ENCODE measurements around the gene ZBTB7B.

The ZBTB7B gene

GRCh38 chr1:155034318-155035208, 32.0 kb downstream of the ZBTB7B start:
- FAIRE-seq (no peak), DNase-seq (ENCODE audit: insufficient read length, low spot score) (no peak)

GRCh38 chr1:155035936-155036335, 33.3 kb downstream of the ZBTB7B start:
- DNase-seq (ENCODE audit: insufficient read length, low spot score) = no peak
- FAIRE-seq = no peak

- no peak for DNase-seq (ENCODE audit: insufficient read length, low spot score)
- FAIRE-seq = no peak
Measured at GRCh38 chr1:155037043-155037442, 34.4 kb downstream of the ZBTB7B start.

- DNase-seq (ENCODE audit: insufficient read length, low spot score) (no peak), FAIRE-seq (no peak)
Measured at GRCh38 chr1:155037851-155038441, 35.3 kb downstream of the ZBTB7B start.

GRCh38 chr1:155038602-155039307, 36.2 kb downstream of the ZBTB7B start:
- FAIRE-seq (no peak), DNase-seq (ENCODE audit: insufficient read length, low spot score) (no peak)

- DNase-seq (ENCODE audit: insufficient read length, low spot score) (no peak), FAIRE-seq (no peak)
Measured at GRCh38 chr1:155039308-155039669, 36.7 kb downstream of the ZBTB7B start.

GRCh38 chr1:155040358-155041093, 37.9 kb downstream of the ZBTB7B start:
- FAIRE-seq (no peak), DNase-seq (ENCODE audit: insufficient read length, low spot score) (no peak)

GRCh38 chr1:155042789-155043188, 40.2 kb downstream of the ZBTB7B start:
- no peak for FAIRE-seq

GRCh38 chr1:155043301-155043702, 40.7 kb downstream of the ZBTB7B start:
- no peak for FAIRE-seq

More at GRCh38 chr1:155042789-155043188, 40.2 kb downstream of the ZBTB7B start:
- DNase-seq (ENCODE audit: insufficient read length, low spot score) = no peak

GRCh38 chr1:155043793-155044192, 41.2 kb downstream of the ZBTB7B start:
- no peak for FAIRE-seq

More at GRCh38 chr1:155043301-155043702, 40.7 kb downstream of the ZBTB7B start:
- no peak for DNase-seq (ENCODE audit: insufficient read length, low spot score)

GRCh38 chr1:155044365-155044764, 41.8 kb downstream of the ZBTB7B start:
- DNase-seq (ENCODE audit: insufficient read length, low spot score) = no peak
- FAIRE-seq = no peak

More at GRCh38 chr1:155043793-155044192, 41.2 kb downstream of the ZBTB7B start:
- no peak for DNase-seq (ENCODE audit: insufficient read length, low spot score)

GRCh38 chr1:155044812-155045657, 42.4 kb downstream of the ZBTB7B start:
- peak; percentile 82 for FAIRE-seq
- DNase-seq (ENCODE audit: insufficient read length, low spot score) = peak; percentile 56

GRCh38 chr1:155048449-155049334, 46.1 kb downstream of the ZBTB7B start:
- DNase-seq (ENCODE audit: insufficient read length, low spot score) (no peak), FAIRE-seq (no peak)

- DNase-seq (ENCODE audit: insufficient read length, low spot score) = no peak
- FAIRE-seq = no peak
Measured at GRCh38 chr1:155049651-155050559, 47.3 kb downstream of the ZBTB7B start.

GRCh38 chr1:155050560-155051341, 48.1 kb downstream of the ZBTB7B start, which contains the start of gene ADAM15:
TSS of gene ADAM15 (plus strand) at chr1:155051316. CDS start at chr1:155051387, 71 bp downstream.
- FAIRE-seq (peak; percentile 39), DNase-seq (ENCODE audit: insufficient read length, low spot score) (peak; percentile 98)

GRCh38 chr1:155051342-155051776, 48.8 kb downstream of the ZBTB7B start:
- no peak for DNase-seq (ENCODE audit: insufficient read length, low spot score)
- FAIRE-seq = no peak
